ENCODE data around the gene EYS. TPM values are rescaled to one million over a fixed set of nuclear protein-coding genes. Genes with fewer than 3 reads are reported as not detected.
A peak's percentile ranks its signal among the peaks of the same experiment; 100 is the strongest.
"Not testable (repeated sequence)": the region's sequence is repeated elsewhere in the genome, so short reads cannot be mapped to it uniquely, and the experiment has no call there.

The EYS gene
- total RNA-seq, 4 donors from 2014 or later: under 0.01 TPM; not detected in 3

GRCh38 chr6:63839485-63839884, 1867.5 kb downstream of the EYS start:
- TF ChIP-seq POLR2AphosphoS5 (IDR thresholded peaks at IDR 0.05): no peak
- TF ChIP-seq EP300 (IDR thresholded peaks at IDR 0.05): no peak
- no peak for TF ChIP-seq POLR2A (IDR thresholded peaks at IDR 0.05; ENCODE audit: low read depth)
- TF ChIP-seq CTCF (IDR thresholded peaks at IDR 0.05): no peak
- 76% methylated on average over 2 of the region's 2 CpGs for WGBS
- H3K4me3 ChIP-seq: no peak overlapping the region
- no peaks in the 10 kb centered on the region for H3K36me3 ChIP-seq
- H3K9me3 ChIP-seq: peaks cover 0 to 9% (median 0%) of the 10 kb centered on the region in 4 donors
- intact Hi-C loops (cut with DNase I): no loop called here
- no peaks in the 10 kb centered on the region for H3K27me3 ChIP-seq
- no peaks in the 10 kb centered on the region for H3K4me1 ChIP-seq
- no peak overlapping the region for H3K27ac ChIP-seq (replicated peaks in 1 of 4)
- DNase-seq (ENCODE audit: extremely low spot score): no peak

GRCh38 chr6:63828678-63829077, 1878.3 kb downstream of the EYS start:
- H3K27ac ChIP-seq (replicated peaks in 1 of 4); H3K36me3 ChIP-seq; intact Hi-C loops (cut with DNase I); H3K4me3 ChIP-seq; H3K27me3 ChIP-seq; H3K4me1 ChIP-seq; DNase-seq (ENCODE audit: extremely low spot score): not testable (repeated sequence)
- WGBS: 95% methylated on average over 1 of the region's 1 CpG
- peaks cover 0 to 18% (median 0%) of the 10 kb centered on the region in 4 donors for H3K9me3 ChIP-seq

- H3K27ac ChIP-seq (replicated peaks in 1 of 4): no peak overlapping the region
- H3K27me3 ChIP-seq: peaks cover 0 to 6% (median 0%) of the 10 kb centered on the region in 4 donors
- no peak for DNase-seq (ENCODE audit: extremely low spot score)
- intact Hi-C loops (cut with DNase I): no loop called here
- H3K4me1 ChIP-seq: no peaks in the 10 kb centered on the region
- TF ChIP-seq EP300 (IDR thresholded peaks at IDR 0.05) (no peak), POLR2A (IDR thresholded peaks at IDR 0.05; ENCODE audit: low read depth) (no peak), CTCF (IDR thresholded peaks at IDR 0.05) (no peak), POLR2AphosphoS5 (IDR thresholded peaks at IDR 0.05) (no peak)
- WGBS: 73% methylated on average over 6 of the region's 6 CpGs
- H3K36me3 ChIP-seq: no peaks in the 10 kb centered on the region
- no peak overlapping the region for H3K4me3 ChIP-seq
- H3K9me3 ChIP-seq: peaks cover 0 to 17% (median 0%) of the 10 kb centered on the region in 4 donors
Observed at GRCh38 chr6:63824722-63825121, 1882.3 kb downstream of the EYS start.

GRCh38 chr6:63821442-63821841, 1885.6 kb downstream of the EYS start:
- H3K27ac ChIP-seq (replicated peaks in 1 of 4): no peak overlapping the region
- TF ChIP-seq EP300 (IDR thresholded peaks at IDR 0.05) (no peak), POLR2AphosphoS5 (IDR thresholded peaks at IDR 0.05) (peak in 1 of 2 donors; percentile 17)
- H3K9me3 ChIP-seq: no peaks in the 10 kb centered on the region
- 40% methylated on average over 1 of the region's 1 CpG for WGBS
- peaks cover 0 to 6% (median 0%) of the 10 kb centered on the region in 4 donors for H3K27me3 ChIP-seq
- H3K4me1 ChIP-seq: no peaks in the 10 kb centered on the region
- no peaks in the 10 kb centered on the region for H3K36me3 ChIP-seq
- DNase-seq (ENCODE audit: extremely low spot score): no peak
- no peak overlapping the region for H3K4me3 ChIP-seq
- intact Hi-C loops (cut with DNase I): no loop called here

- WGBS: 82% methylated on average over 1 of the region's 1 CpG
- H3K27ac ChIP-seq (replicated peaks in 1 of 4): no peak overlapping the region
- intact Hi-C loops (cut with DNase I): no loop called here
- DNase-seq (ENCODE audit: extremely low spot score): no peak
- H3K4me1 ChIP-seq: no peaks in the 10 kb centered on the region
- peaks cover 0 to 6% (median 0%) of the 10 kb centered on the region in 4 donors for H3K27me3 ChIP-seq
- H3K9me3 ChIP-seq: no peaks in the 10 kb centered on the region
- H3K4me3 ChIP-seq: no peak overlapping the region
- no peak for TF ChIP-seq EP300 (IDR thresholded peaks at IDR 0.05)
- TF ChIP-seq POLR2A (IDR thresholded peaks at IDR 0.05; ENCODE audit: low read depth): no peak
- no peak for TF ChIP-seq CTCF (IDR thresholded peaks at IDR 0.05)
- TF ChIP-seq POLR2AphosphoS5 (IDR thresholded peaks at IDR 0.05): no peak
- no peaks in the 10 kb centered on the region for H3K36me3 ChIP-seq
Observed at GRCh38 chr6:63819831-63820230, 1887.2 kb downstream of the EYS start.

GRCh38 chr6:63817492-63818050, 1889.5 kb downstream of the EYS start:
- Histone ChIP-seq H3K4me1 (no peaks in the 10 kb centered on the region), H3K36me3 (no peaks in the 10 kb centered on the region), H3K27ac (replicated peaks in 1 of 4) (no peak overlapping the region), H3K27me3 (no peaks in the 10 kb centered on the region), H3K9me3 (no peaks in the 10 kb centered on the region), H3K4me3 (no peak overlapping the region)
- TF ChIP-seq EP300 (IDR thresholded peaks at IDR 0.05) (no peak), CTCF (IDR thresholded peaks at IDR 0.05) (no peak), POLR2AphosphoS5 (IDR thresholded peaks at IDR 0.05) (no peak), POLR2A (IDR thresholded peaks at IDR 0.05; ENCODE audit: low read depth) (no peak)
- WGBS: 86% methylated on average over 4 of the region's 4 CpGs
- intact Hi-C loops (cut with DNase I): no loop called here
- no peak for DNase-seq (ENCODE audit: extremely low spot score)
